Kidney (tissue), 14 donors: ENCODE results near the gene PTGER1. TPM values are rescaled to one million over a fixed set of nuclear protein-coding genes. Genes with fewer than 3 reads are reported as not detected.

ENCODE experiments used
- DNase-seq, 5 donors: peaks; one replicate each; pipeline ENCODE4 v3.0.0-alpha.2; 2013 to 2020
- FAIRE-seq: peaks from 2 replicates; lab custom pipeline; 2012; peaks lifted over from hg19 to GRCh38; lab: Jason Lieb, UNC
- H3K27ac ChIP-seq, 2 donors: one replicate each; pipeline ENCODE4 v1.7.0; 2013; ENCODE audit warnings: low read depth in 2 of 2, low read length in 2 of 2, inconsistent platforms in 1 of 2
- H3K27me3 ChIP-seq: one replicate; pipeline ENCODE4 v1.7.1; 2013; ENCODE audit warnings: low read length, inconsistent platforms; ENCODE audit not compliant: control insufficient read depth, insufficient read depth
- H3K36me3 ChIP-seq, 3 donors: one replicate each; pipeline versions ENCODE4 v1.7.0 to v1.7.1; 2013; ENCODE audit warnings: low read length in 3 of 3, control low read depth in 1 of 3, inconsistent platforms in 1 of 3; ENCODE audit not compliant: insufficient read depth in 3 of 3, control insufficient read depth in 2 of 3
- H3K4me1 ChIP-seq, 3 donors: one replicate each; pipeline versions ENCODE4 v1.7.0 to v1.7.1; 2013; ENCODE audit warnings: low read length in 3 of 3, inconsistent platforms in 1 of 3, low read depth in 1 of 3; ENCODE audit not compliant: control insufficient read depth in 2 of 3, insufficient read depth in 2 of 3
- H3K4me3 ChIP-seq, 3 donors: one replicate each; pipeline versions ENCODE4 v1.7.0 to v1.8.1; 2013; ENCODE audit warnings: low read length in 3 of 3, control low read depth in 1 of 3, inconsistent platforms in 1 of 3
- H3K9ac ChIP-seq, 3 donors: one replicate each; pipeline versions ENCODE4 v1.7.0 to v1.7.1; 2013; ENCODE audit warnings: low read length in 3 of 3, control low read depth in 1 of 3, inconsistent platforms in 1 of 3
- H3K9me3 ChIP-seq, 3 donors: one replicate each; pipeline versions ENCODE4 v1.7.0 to v1.7.1; 2013; ENCODE audit warnings: low read length in 3 of 3, control low read depth in 1 of 3, inconsistent platforms in 1 of 3; ENCODE audit not compliant: control insufficient read depth in 2 of 3, insufficient read depth in 1 of 3
- CTCF ChIP-seq: IDR thresholded peaks from 3 replicates; pipeline ENCODE4 v1.5.1; 2012; ENCODE audit warnings: mild to moderate bottlenecking, moderate library complexity, borderline replicate concordance; ENCODE audit not compliant: insufficient read depth; ENCODE audit errors: extremely low read depth
- intact Hi-C: fragments of 100-400 bp; cut with DNase I; formaldehyde crosslinking; loops from one replicate; pipeline ENCODE4 v1.11.1; 2022
- polyA plus RNA-seq: library from polyadenylated mRNA; stranded (reverse); fragments of 350-450 nt; fragmentation: Illumina TruSeq; extraction: RNeasy Lipid Tissue Mini Kit (QIAGEN cat#74804); gene quantifications from one replicate; pipeline ENCODE4 v1.2.3, GENCODE V29; 2014; ENCODE audit warnings: low read depth, low replicate concordance; ENCODE audit not compliant: insufficient read depth
- total RNA-seq: library from RNA; stranded (reverse); fragmentation: NEBNext Ultra II Directional; extraction: Animal tissue kit (Norgen Biotek cat#: 25700); gene quantifications from one replicate; pipeline ENCODE4 v1.2.1, GENCODE V29; 2021
- donor health status: control.
- donor health status: control.
- donor health status: control.
- donor health status: control.
- donor health status: control.
- donor health status: DM: yes; HTN: yes; CAD: no.
- donor health status: Normal renal cell carcinoma (clear cell type).

PTGER1 gene
- total and polyA plus RNA-seq, 2 donors from 2014 or later = 14.3 to 19.0 TPM

- Histone ChIP-seq H3K9ac (no peak overlapping the region), H3K9me3 (no peaks in the 10 kb centered on the region), H3K27ac (no peak overlapping the region), H3K36me3 (peaks cover 3 to 33% (median 21%) of the 10 kb centered on the region in 3 donors), H3K27me3 (no peaks in the 10 kb centered on the region), H3K4me1 (no peaks in the 10 kb centered on the region), H3K4me3 (no peak overlapping the region)
- no peak for FAIRE-seq
- intact Hi-C loops = no loop called here
- peak in 1 of 5 donors; percentile 74 for DNase-seq
- TF ChIP-seq CTCF = no peak
Observed at GRCh38 chr19:14450168-14450874, 24.8 kb downstream of the PTGER1 start.

GRCh38 chr19:14449321-14449720 lies 25.8 kb downstream of the PTGER1 start:
- Histone ChIP-seq H3K9ac (no peak overlapping the region), H3K4me3 (no peak overlapping the region), H3K27ac (no peak overlapping the region), H3K27me3 (no peaks in the 10 kb centered on the region), H3K36me3 (peaks cover 6 to 36% (median 26%) of the 10 kb centered on the region in 3 donors), H3K4me1 (no peaks in the 10 kb centered on the region), H3K9me3 (no peaks in the 10 kb centered on the region)
- TF ChIP-seq CTCF = no peak
- DNase-seq (no peak), FAIRE-seq (no peak)
- intact Hi-C loops = no loop called here

- H3K4me1 ChIP-seq = no peaks in the 10 kb centered on the region
- no peak for TF ChIP-seq CTCF
- DNase-seq (no peak), FAIRE-seq (no peak)
- H3K4me3 ChIP-seq = no peak overlapping the region
- H3K9ac ChIP-seq = no peak overlapping the region
- peaks cover 18 to 52% (median 43%) of the 10 kb centered on the region in 3 donors for H3K36me3 ChIP-seq
- intact Hi-C loops = no loop called here
- no peaks in the 10 kb centered on the region for H3K27me3 ChIP-seq
- no peak overlapping the region for H3K27ac ChIP-seq
- H3K9me3 ChIP-seq = no peaks in the 10 kb centered on the region
Observed at GRCh38 chr19:14446336-14447036, 28.7 kb downstream of the PTGER1 start.
